NB4 (cell line): Measurements from ENCODE around the gene BCL2L13.

Source experiments
- DNase-seq: peaks from one replicate; pipeline ENCODE4 v3.0.0; 2010; ENCODE audit warnings: low read depth
- H3K4me3 ChIP-seq: one replicate; pipeline ENCODE4 v1.5.1; 2011; ENCODE audit warnings: mild to moderate bottlenecking, low read depth, low read length, moderate library complexity
- MYC ChIP-seq: IDR thresholded peaks from 2 replicates; pipeline ENCODE4 v1.6.1; 2011; ENCODE audit warnings: low read depth, low read length
- POLR2A ChIP-seq: IDR thresholded peaks from 2 replicates; pipeline ENCODE4 v1.6.1; 2011; ENCODE audit warnings: mild to moderate bottlenecking; ENCODE audit not compliant: insufficient read length; ENCODE audit errors: extremely low read depth
- TF ChIP-seq, protein P1 (sequence below): IDR thresholded peaks from 2 replicates; pipeline ENCODE4 v1.6.1; 2011; ENCODE audit warnings: low read depth, low read length
- TF ChIP-seq, protein P2 (sequence below): IDR thresholded peaks from one replicate; pipeline ENCODE4 v1.5.1; 2012; ENCODE audit warnings: low read depth, low read length

BCL2L13 gene

DNA sequence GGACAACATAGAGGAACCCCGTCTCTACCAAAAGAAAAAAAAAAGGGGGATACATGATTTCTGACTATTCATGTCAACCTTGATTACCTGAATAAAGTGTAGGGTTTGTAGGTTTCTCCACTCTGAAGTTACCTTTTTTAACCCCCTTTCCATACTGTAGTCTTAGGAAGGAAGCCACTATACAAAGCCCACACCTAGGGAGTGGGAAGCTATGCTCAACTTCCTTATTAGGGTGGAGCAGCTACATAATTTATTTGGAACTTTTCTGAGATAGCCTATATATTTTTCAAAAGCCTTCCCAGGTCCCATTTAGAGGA lies 9.4 kb upstream of the BCL2L13 start:
- peak overlapping the region; percentile 99 for H3K4me3 ChIP-seq
- TF ChIP-seq, protein P1, sequence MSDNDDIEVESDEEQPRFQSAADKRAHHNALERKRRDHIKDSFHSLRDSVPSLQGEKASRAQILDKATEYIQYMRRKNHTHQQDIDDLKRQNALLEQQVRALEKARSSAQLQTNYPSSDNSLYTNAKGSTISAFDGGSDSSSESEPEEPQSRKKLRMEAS, result no peak
- TF ChIP-seq, protein P2, sequence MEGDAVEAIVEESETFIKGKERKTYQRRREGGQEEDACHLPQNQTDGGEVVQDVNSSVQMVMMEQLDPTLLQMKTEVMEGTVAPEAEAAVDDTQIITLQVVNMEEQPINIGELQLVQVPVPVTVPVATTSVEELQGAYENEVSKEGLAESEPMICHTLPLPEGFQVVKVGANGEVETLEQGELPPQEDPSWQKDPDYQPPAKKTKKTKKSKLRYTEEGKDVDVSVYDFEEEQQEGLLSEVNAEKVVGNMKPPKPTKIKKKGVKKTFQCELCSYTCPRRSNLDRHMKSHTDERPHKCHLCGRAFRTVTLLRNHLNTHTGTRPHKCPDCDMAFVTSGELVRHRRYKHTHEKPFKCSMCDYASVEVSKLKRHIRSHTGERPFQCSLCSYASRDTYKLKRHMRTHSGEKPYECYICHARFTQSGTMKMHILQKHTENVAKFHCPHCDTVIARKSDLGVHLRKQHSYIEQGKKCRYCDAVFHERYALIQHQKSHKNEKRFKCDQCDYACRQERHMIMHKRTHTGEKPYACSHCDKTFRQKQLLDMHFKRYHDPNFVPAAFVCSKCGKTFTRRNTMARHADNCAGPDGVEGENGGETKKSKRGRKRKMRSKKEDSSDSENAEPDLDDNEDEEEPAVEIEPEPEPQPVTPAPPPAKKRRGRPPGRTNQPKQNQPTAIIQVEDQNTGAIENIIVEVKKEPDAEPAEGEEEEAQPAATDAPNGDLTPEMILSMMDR, result no peak
- TF ChIP-seq POLR2A (no peak), MYC (no peak)
- DNase-seq, result no peak

DNA sequence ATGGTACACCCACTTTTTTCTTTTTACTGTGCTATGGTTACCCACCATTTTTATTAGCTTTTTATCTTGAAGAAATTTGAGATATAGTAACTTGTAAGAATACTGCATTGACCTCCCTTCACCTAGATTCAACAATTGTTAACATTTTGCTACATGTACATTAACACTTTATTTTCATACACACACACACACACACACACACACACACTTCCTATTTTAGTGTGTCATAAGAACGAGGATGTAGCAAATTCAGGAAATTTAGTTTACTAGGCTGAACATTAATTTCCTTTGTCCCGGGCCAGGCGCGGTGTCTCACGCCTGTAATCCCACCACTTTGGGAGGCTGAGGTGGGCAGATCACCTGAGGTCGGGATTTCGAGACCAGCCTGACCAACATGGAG lies 8.9 kb upstream of the BCL2L13 start:
- peak overlapping the region; percentile 99 for H3K4me3 ChIP-seq
- TF ChIP-seq, protein P1, result no peak
- TF ChIP-seq MYC (no peak), POLR2A (no peak)
- TF ChIP-seq, protein P2, result no peak
- DNase-seq, result peak; percentile 11

DNA sequence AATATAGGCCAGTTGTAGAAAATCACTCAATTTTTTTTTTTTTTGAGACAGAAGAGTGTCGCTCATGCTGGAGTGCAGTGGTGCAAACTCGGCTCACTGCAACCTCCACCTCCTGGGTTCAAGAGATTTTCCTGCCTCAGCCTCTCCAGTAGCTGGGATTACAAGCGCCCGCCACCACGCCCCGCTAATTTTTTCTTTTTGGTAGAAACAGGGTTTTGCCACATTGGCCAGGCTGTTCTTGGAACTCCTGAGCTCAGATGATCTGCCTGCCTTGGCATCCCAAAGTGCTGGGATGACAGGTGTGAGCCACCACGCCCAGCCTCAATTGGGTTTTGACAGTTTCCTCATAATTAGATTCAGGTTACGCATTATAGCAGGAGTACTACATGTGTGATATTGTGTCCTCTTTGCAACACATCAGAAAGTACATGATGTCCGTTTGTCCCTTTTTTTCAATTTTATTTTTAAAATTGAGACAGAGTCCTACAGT lies 7.4 kb upstream of the BCL2L13 start:
- TF ChIP-seq MYC (no peak), POLR2A (no peak)
- TF ChIP-seq, protein P2, result no peak
- TF ChIP-seq, protein P1, result no peak
- no peak overlapping the region for H3K4me3 ChIP-seq
- no peak for DNase-seq

- TF ChIP-seq, protein P1, result no peak
- TF ChIP-seq POLR2A (no peak), MYC (no peak)
- TF ChIP-seq, protein P2, result no peak
- no peak overlapping the region for H3K4me3 ChIP-seq
- DNase-seq, result no peak
These were observed 5.2 kb upstream of the BCL2L13 start for GRCh38 chr22:17633217-17633997.

GRCh38 chr22:17633998-17634323 lies 4.6 kb upstream of the BCL2L13 start:
- no peak for DNase-seq
- TF ChIP-seq MYC (no peak), POLR2A (no peak)
- TF ChIP-seq, protein P2, result no peak
- TF ChIP-seq, protein P1, result no peak
- no peak overlapping the region for H3K4me3 ChIP-seq
